GM13976 (cell line): ENCODE results near the gene SMARCA4.
"Not testable (repeated sequence)": the region's sequence is repeated elsewhere in the genome, so short reads cannot be mapped to it uniquely, and the experiment has no call there.

Experiments used
- DNase-seq: peaks from one replicate; pipeline ENCODE4 v3.0.0; 2012; ENCODE audit warnings: low spot score
- CTCF ChIP-seq: IDR thresholded peaks from 2 replicates; pipeline ENCODE4 v1.5.1; 2012; ENCODE audit warnings: borderline replicate concordance, mild to moderate bottlenecking; ENCODE audit not compliant: insufficient read depth; ENCODE audit errors: extremely low read depth, missing control alignments, control extremely low read depth
- in situ Hi-C: fragments of 300-500 bp; cut with MboI; formaldehyde crosslinking; loops from one replicate; pipeline ENCODE4 v1.12.0; 2022; ENCODE audit warnings: low sequenced_read_pairs, mixed read lengths, inconsistent platforms; ENCODE audit not compliant: unreplicated experiment

The SMARCA4 gene

GRCh38 chr19:10991521-10992081 lies 30.8 kb downstream of the SMARCA4 start:
- in situ Hi-C loops, result no loop called here
- no peak for TF ChIP-seq CTCF

DNA sequence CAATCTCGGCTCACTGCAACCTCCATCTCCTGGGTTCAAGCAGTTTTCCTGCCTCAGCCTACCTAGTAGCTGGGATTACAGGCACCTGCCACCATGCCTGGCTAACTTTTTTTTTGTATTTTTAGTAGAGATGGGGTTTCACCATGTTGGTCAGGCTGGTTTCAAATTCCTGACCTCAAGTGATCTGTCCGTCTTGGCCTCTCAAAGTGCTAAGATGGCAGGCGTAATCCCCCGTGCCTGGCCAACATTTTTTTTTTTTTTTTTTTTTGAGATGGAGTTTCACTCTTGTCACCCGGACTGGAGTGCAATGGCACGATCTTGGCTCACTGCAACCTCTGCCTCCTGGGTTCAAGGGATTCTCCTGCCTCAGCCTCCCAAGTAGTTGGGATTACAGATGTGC lies 31.3 kb downstream of the SMARCA4 start:
- DNase-seq, in situ Hi-C loops: not testable (repeated sequence)

More at GRCh38 chr19:10991521-10992081, 30.8 kb downstream of the SMARCA4 start:
- no peak for DNase-seq

DNA sequence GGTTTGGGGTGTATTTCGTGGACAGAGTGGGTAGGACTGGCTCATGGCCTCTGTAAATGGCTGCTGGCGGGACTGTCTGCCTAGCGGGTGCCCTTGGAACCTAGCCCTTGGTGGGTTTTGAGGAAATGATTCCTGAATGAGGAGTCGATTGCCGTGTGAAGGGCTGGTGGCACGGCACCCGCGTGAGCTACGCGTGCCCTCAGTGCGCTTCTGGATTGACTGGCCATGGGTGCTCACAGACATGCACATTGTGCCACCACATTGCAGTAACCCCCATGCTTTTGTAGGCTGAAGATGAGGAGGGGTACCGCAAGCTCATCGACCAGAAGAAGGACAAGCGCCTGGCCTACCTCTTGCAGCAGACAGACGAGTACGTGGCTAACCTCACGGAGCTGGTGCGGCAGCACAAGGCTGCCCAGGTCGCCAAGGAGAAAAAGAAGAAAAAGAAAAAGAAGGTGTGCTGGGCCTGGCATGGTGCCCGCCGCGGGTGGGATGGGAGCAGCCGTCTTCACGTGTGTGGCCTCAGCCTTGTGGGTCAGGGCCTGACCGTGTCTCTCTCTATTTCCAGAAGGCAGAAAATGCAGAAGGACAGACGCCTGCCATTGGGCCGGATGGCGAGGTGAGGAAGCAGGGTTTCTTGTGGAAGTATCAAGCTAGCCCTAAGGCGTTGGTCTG lies 35.2 kb downstream of the SMARCA4 start:
- no peak for DNase-seq
- in situ Hi-C loops, result no loop called here
- no peak for TF ChIP-seq CTCF

- no peak for TF ChIP-seq CTCF
- in situ Hi-C loops, result no loop called here
- DNase-seq, result no peak
These were observed 37.3 kb downstream of the SMARCA4 start for GRCh38 chr19:10998045-10998533.

GRCh38 chr19:10998666-10999065 lies 37.8 kb downstream of the SMARCA4 start:
- DNase-seq, result no peak
- TF ChIP-seq CTCF, result no peak
- in situ Hi-C loops, result no loop called here

DNA sequence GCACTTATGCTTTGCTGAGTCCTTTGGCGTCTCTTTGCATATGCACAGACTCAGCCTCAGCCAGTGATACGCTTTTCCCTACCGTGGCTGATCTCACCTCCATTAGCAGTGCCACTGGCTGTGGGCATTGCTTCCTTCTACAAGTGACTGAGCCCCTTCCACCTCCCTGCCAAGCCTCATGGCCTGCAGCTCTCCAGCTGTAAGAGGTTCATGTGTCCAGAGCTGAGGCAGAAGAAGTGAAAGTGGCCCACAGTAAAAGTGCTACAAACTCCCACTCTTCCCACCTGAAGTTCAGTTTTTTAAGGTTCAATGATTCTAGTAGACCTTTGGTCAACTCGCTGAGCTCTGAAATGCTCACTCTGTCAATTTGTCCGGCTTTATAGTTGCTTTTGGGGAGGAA lies 44.7 kb downstream of the SMARCA4 start:
- TF ChIP-seq CTCF, result no peak

GRCh38 chr19:11007385-11007784 lies 46.6 kb downstream of the SMARCA4 start:
- no peak for TF ChIP-seq CTCF
- no peak for DNase-seq
- in situ Hi-C loops, result no loop called here

More for the DNA sequence above, 44.7 kb downstream of the SMARCA4 start:
- in situ Hi-C loops, result no loop called here
- DNase-seq, result no peak
